Thyroid gland (tissue), 4 donors: ENCODE data around the gene ECHS1. TPM values are rescaled to one million over a fixed set of nuclear protein-coding genes. Genes with fewer than 3 reads are reported as not detected.

Source experiments
- DNase-seq, 2 donors: peaks; one replicate each; pipeline ENCODE4 v3.0.0-alpha.2; 2019
- H3K27ac ChIP-seq, 3 donors: fragments of 200-600 bp; sonication (generic); 1 replicate in 2 of 3; 2 replicates in 1 of 3; pipeline ENCODE4 v1.5.1; 2016 to 2019; ENCODE audit warnings: mild to moderate bottlenecking in 1 of 3, moderate library complexity in 1 of 3
- H3K27me3 ChIP-seq: fragments of 200-600 bp; sonication (generic); one replicate; pipeline ENCODE4 v1.5.1; 2019
- H3K36me3 ChIP-seq, 2 donors: fragments of 200-600 bp; sonication (generic); one replicate each; pipeline ENCODE4 v1.5.1; 2016 to 2019
- H3K4me1 ChIP-seq, 2 donors: fragments of 200-600 bp; sonication (generic); one replicate each; pipeline ENCODE4 v1.5.1; 2017 to 2019
- H3K4me3 ChIP-seq, 3 donors: fragments of 200-600 bp; sonication (generic); replicated peaks in 1 of 3; 1 replicate in 2 of 3; 2 replicates in 1 of 3; pipeline ENCODE4 v1.5.1; 2016; ENCODE audit warnings: mild to moderate bottlenecking in 1 of 3
- H3K9me3 ChIP-seq: fragments of 200-600 bp; sonication (generic); one replicate; pipeline ENCODE4 v1.5.1; 2017
- POLR2A ChIP-seq, 2 donors: fragments of 450-650 bp; IDR thresholded peaks; one replicate each; pipeline ENCODE4 v1.6.1; 2017; ENCODE audit warnings: antibody characterized with exemption in 2 of 2, mild to moderate bottlenecking in 2 of 2, moderate library complexity in 1 of 2
- WGBS, 2 donors: methylation state at CpG; one replicate each; pipeline ENCODE4 v1.1.5; 2017; 5-methylcytosine and 5-hydroxymethylcytosine counted together
- intact Hi-C: fragments of 100-400 bp; cut with DNase I; formaldehyde crosslinking; loops from one replicate; pipeline ENCODE4 v1.15.1; 2023
- total RNA-seq, 4 donors: library from RNA; depleted of rRNA; stranded (reverse); fragments of >200 nt; gene quantifications; one replicate each; pipeline ENCODE4 v1.2.3, GENCODE V29; 2016
- TF ChIP-seq, protein P1 (sequence below), 6 experiments: fragments of 200-600 bp in 3 of 6; fragments of 450-650 bp in 3 of 6; sonication (generic) in 3 of 6; IDR thresholded peaks; one replicate each; pipeline ENCODE4 v1.5.1; 2016 to 2019; ENCODE audit warnings: antibody characterized with exemption in 6 of 6, mild to moderate bottlenecking in 2 of 6, inconsistent platforms in 1 of 6, moderate library complexity in 1 of 6

Gene ECHS1
- total RNA-seq, 4 donors from 2014 or later = 73.9 to 135 (median 99.5) TPM

GRCh38 chr10:133397938-133398337, 24.8 kb upstream of the ECHS1 start:
- intact Hi-C loops = no loop called here
- WGBS, 2 donors = 96 to 98% methylated on average over 6 to 7 of the region's 7 CpGs
- Histone ChIP-seq H3K4me3 (no peak overlapping the region), H3K4me1 (peaks cover 14 to 15% of the 10 kb centered on the region in 2 donors), H3K9me3 (no peaks in the 10 kb centered on the region), H3K27me3 (no peaks in the 10 kb centered on the region), H3K36me3 (peaks cover 12 to 20% of the 10 kb centered on the region in 2 donors), H3K27ac (no peak overlapping the region)
- TF ChIP-seq, protein P1, sequence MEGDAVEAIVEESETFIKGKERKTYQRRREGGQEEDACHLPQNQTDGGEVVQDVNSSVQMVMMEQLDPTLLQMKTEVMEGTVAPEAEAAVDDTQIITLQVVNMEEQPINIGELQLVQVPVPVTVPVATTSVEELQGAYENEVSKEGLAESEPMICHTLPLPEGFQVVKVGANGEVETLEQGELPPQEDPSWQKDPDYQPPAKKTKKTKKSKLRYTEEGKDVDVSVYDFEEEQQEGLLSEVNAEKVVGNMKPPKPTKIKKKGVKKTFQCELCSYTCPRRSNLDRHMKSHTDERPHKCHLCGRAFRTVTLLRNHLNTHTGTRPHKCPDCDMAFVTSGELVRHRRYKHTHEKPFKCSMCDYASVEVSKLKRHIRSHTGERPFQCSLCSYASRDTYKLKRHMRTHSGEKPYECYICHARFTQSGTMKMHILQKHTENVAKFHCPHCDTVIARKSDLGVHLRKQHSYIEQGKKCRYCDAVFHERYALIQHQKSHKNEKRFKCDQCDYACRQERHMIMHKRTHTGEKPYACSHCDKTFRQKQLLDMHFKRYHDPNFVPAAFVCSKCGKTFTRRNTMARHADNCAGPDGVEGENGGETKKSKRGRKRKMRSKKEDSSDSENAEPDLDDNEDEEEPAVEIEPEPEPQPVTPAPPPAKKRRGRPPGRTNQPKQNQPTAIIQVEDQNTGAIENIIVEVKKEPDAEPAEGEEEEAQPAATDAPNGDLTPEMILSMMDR (IDR thresholded peaks at IDR 0.05) = no peak
- no peak for TF ChIP-seq POLR2A (IDR thresholded peaks at IDR 0.05)
- DNase-seq = no peak

DNA sequence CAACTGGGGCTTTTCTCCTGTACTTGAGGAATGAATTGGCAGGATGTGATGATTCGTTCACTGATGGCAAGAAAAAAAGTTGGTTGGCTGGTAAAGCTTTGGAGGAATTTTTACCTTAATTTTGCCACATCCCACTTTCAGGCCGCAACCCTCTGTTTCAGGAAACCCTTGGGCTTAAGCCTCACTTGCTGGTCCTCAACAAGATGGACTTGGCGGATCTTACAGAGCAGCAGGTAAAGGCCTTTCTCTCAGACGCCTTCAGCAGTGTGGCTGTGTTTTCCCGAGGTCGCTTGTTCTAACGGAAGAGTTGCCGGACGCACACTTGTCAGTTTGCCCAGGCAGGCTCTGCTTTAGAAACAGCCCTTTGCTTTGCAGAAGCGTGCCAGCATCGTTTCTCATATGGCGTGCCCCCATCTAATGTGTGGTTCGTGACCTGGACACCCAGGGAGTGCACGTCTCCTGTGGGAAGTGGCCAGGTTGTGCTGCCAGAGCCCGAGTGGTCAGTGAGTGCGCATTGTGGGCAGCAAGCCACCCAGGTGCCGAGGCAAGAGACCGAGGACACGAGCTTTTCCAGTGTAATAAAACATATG, 23.0 kb upstream of the ECHS1 start:
- peaks cover 14 to 15% of the 10 kb centered on the region in 2 donors for H3K4me1 ChIP-seq
- no peak for TF ChIP-seq POLR2A (IDR thresholded peaks at IDR 0.05)
- TF ChIP-seq, protein P1 (IDR thresholded peaks at IDR 0.05) = no peak
- H3K27ac ChIP-seq = no peak overlapping the region
- H3K27me3 ChIP-seq = no peaks in the 10 kb centered on the region
- 92 to 96% methylated on average over 17 to 19 of the region's 19 CpGs for WGBS, 2 donors
- no peak for DNase-seq
- intact Hi-C loops = no loop called here
- H3K36me3 ChIP-seq = peaks cover 0 to 14% of the 10 kb centered on the region in 2 donors
- no peaks in the 10 kb centered on the region for H3K9me3 ChIP-seq
- H3K4me3 ChIP-seq = no peak overlapping the region

GRCh38 chr10:133394801-133395221, 21.7 kb upstream of the ECHS1 start:
- TF ChIP-seq, protein P1 (IDR thresholded peaks at IDR 0.05) = no peak
- no peak for TF ChIP-seq POLR2A (IDR thresholded peaks at IDR 0.05)
- peak overlapping the region in 1 of 3 donors; percentile 67 for H3K27ac ChIP-seq
- intact Hi-C loops = no loop called here
- H3K4me1 ChIP-seq = peaks cover 14 to 15% of the 10 kb centered on the region in 2 donors
- no peaks in the 10 kb centered on the region for H3K9me3 ChIP-seq
- no peak for DNase-seq
- WGBS, 2 donors = 27 to 31% methylated on average over 20 to 21 of the region's 21 CpGs
- H3K27me3 ChIP-seq = no peaks in the 10 kb centered on the region
- H3K4me3 ChIP-seq = peak overlapping the region; percentile 70 to 91 (median 77)
- peaks cover 0 to 14% of the 10 kb centered on the region in 2 donors for H3K36me3 ChIP-seq

DNA sequence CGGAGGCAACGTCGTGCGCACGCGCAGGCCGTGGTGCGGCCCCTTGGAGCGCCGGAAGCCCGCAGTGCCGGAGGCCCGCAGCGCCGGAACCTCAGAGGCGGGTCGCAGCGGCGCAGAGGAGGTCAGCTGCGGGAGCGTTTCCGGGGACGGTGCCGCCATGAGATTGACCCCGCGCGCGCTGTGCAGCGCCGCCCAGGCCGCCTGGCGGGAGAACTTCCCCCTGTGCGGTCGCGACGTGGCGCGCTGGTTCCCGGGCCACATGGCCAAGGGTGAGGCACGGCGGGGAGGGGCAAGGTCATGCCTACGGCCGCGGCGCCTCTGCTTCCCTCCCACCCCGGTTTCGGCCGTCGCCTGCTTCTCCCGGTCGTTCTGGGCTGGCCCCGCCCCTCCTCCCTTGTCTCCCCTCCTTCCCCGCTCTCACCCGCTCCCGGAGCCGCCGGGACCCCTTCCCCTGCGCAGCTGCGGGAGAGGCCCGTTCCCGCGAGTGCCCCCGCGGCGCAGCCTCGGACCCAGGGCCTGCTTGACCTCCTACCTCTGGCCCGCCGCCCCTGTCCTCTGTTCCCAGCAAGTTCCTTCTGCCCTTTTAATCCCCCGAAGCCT, 21.0 kb upstream of the ECHS1 start, which contains the start of gene MTG1:
Gene MTG1 (plus strand): TSS at position 94 of the 600 bp plus-strand sequence. CDS start 64 bp downstream, at position 158.
- peaks cover 0 to 9% of the 10 kb centered on the region in 2 donors for H3K36me3 ChIP-seq

More for the DNA sequence above, 21.0 kb upstream of the ECHS1 start, which contains the start of gene MTG1:
- Histone ChIP-seq H3K4me3 (peak within 1 kb of the TSS; percentile 70 to 91 (median 77)), H3K27ac (peak within 1 kb of the TSS; percentile 0 to 67 (median 62)), H3K4me1 (peaks cover 14 to 15% of the 10 kb centered on the region in 2 donors), H3K9me3 (no peaks in the 10 kb centered on the region), H3K27me3 (no peaks in the 10 kb centered on the region)
- intact Hi-C loops = no loop called here
- peak; percentile 94 to 96 for DNase-seq
- TF ChIP-seq, protein P1 (IDR thresholded peaks at IDR 0.05) = peak in 3 of 6 experiments; percentile 13 to 35 (median 23)
- peak in 1 of 2 donors; percentile 83 for TF ChIP-seq POLR2A (IDR thresholded peaks at IDR 0.05)
- WGBS, 2 donors = 0 to 1% methylated on average over 23 to 65 of the region's 69 CpGs
